Endothelial cell of umbilical vein (primary cell): ENCODE results near the gene ADCY2. TPM values are rescaled to one million over a fixed set of nuclear protein-coding genes. Genes with fewer than 3 reads are reported as not detected.

Source experiments
- BruUV-seq: library from RNA; stranded (reverse); fragments of 400-500 nt; replicated peaks from 2 replicates; lab custom pipeline; 2021; lab: Mats Ljungman, UMichigan
- CTCF ChIA-PET: fragments of 300-600, 350-600 bp; sonication (Branson Sonifier 250); formaldehyde crosslinking; loops from one replicate; lab custom pipeline; 2021; ENCODE audit warnings: antibody characterized with exemption, inconsistent platforms; lab: Charles Lee
- POLR2A ChIA-PET: fragments of 300-600, 350-600 bp; sonication (Branson Sonifier 250); formaldehyde crosslinking; loops from one replicate; lab custom pipeline; 2021; ENCODE audit warnings: antibody characterized with exemption, inconsistent platforms; lab: Charles Lee
- DNase-seq: peaks from one replicate; pipeline ENCODE4 v3.0.0-alpha.2; 2011; ENCODE audit warnings: low read depth, low spot score
- FAIRE-seq: peaks from 2 replicates; lab custom pipeline; 2011; peaks lifted over from hg19 to GRCh38; lab: Jason Lieb, UNC
- H2AFZ ChIP-seq: 2 replicates; pipeline ENCODE4 v1.6.0; 2012; ENCODE audit warnings: low read depth, low read length, control low read depth, inconsistent platforms
- H3K27ac ChIP-seq: 2 replicates; pipeline ENCODE4 v1.5.1; 2011; ENCODE audit warnings: low read depth, mild to moderate bottlenecking, control low read depth, low read length, moderate library complexity; ENCODE audit not compliant: insufficient read depth
- H3K27me3 ChIP-seq, 2 experiments: 2 replicates each; pipeline versions ENCODE4 v1.6.0 to v1.6.1; 2011; ENCODE audit warnings: low read length in 2 of 2, mixed read lengths in 1 of 2; ENCODE audit not compliant: control insufficient read depth in 2 of 2, insufficient read depth in 2 of 2
- H3K36me3 ChIP-seq, 2 experiments: 2 replicates in 1 of 2; 3 replicates in 1 of 2; pipeline ENCODE4 v1.5.1; 2011; ENCODE audit warnings: low read length in 2 of 2, mild to moderate bottlenecking in 1 of 2, moderate library complexity in 1 of 2; ENCODE audit not compliant: control insufficient read depth in 2 of 2, insufficient read depth in 2 of 2; ENCODE audit errors: extremely low read depth in 1 of 2
- H3K4me1 ChIP-seq: 3 replicates; pipeline ENCODE4 v1.5.1; 2011; ENCODE audit warnings: mild to moderate bottlenecking, low read length; ENCODE audit not compliant: control insufficient read depth, insufficient read depth; ENCODE audit errors: extremely low read depth
- H3K4me2 ChIP-seq: 2 replicates; pipeline ENCODE4 v1.6.1; 2011; ENCODE audit warnings: low read length, control low read depth, mixed read lengths; ENCODE audit not compliant: insufficient read depth
- H3K4me3 ChIP-seq, 3 experiments: fragments of 200-600 bp in 1 of 3; sonication (generic), shearing (Covaris generic) in 1 of 3; replicated peaks in 1 of 3; 2 replicates each; pipeline ENCODE4 v1.5.1; 2011 to 2016; ENCODE audit warnings: control low read depth in 3 of 3, low read length in 3 of 3, mild to moderate bottlenecking in 2 of 3, inconsistent platforms in 1 of 3, low read depth in 1 of 3, moderate library complexity in 1 of 3; ENCODE audit not compliant: insufficient read depth in 1 of 3
- H3K79me2 ChIP-seq: 2 replicates; pipeline ENCODE4 v1.6.0; 2012; ENCODE audit warnings: low read length, inconsistent platforms; ENCODE audit not compliant: control insufficient read depth, insufficient read depth
- H3K9ac ChIP-seq: replicated peaks from 2 replicates; pipeline ENCODE3; 2011; ENCODE audit warnings: low read length, control low read depth; ENCODE audit not compliant: insufficient read depth; ENCODE audit errors: extremely low read depth
- H3K9me1 ChIP-seq: replicated peaks from 3 replicates; pipeline ENCODE4 v1.6.0; 2011; ENCODE audit warnings: mild to moderate bottlenecking, low read length; ENCODE audit not compliant: control insufficient read depth, insufficient read depth; ENCODE audit errors: extremely low read depth
- H3K9me3 ChIP-seq: replicated peaks from 2 replicates; pipeline ENCODE4 v1.5.1; 2012; ENCODE audit warnings: low read length, inconsistent platforms; ENCODE audit not compliant: control insufficient read depth, insufficient read depth
- H4K20me1 ChIP-seq: replicated peaks from 2 replicates; pipeline ENCODE3; 2011; ENCODE audit warnings: mild to moderate bottlenecking, low read length; ENCODE audit not compliant: control insufficient read depth, insufficient read depth; ENCODE audit errors: extremely low read depth
- CTCF ChIP-seq, 2 donors: IDR thresholded peaks; 1 replicate in 1 of 2; 2 replicates in 1 of 2; pipeline ENCODE4 v1.5.1; 2011; ENCODE audit warnings: low read length in 2 of 2, mild to moderate bottlenecking in 2 of 2, moderate library complexity in 2 of 2, control low read depth in 1 of 2, inconsistent platforms in 1 of 2, low read depth in 1 of 2; ENCODE audit not compliant: insufficient read depth in 1 of 2; ENCODE audit errors: extremely low read depth in 1 of 2
- EZH2 ChIP-seq: IDR thresholded peaks from 2 replicates; pipeline ENCODE4 v1.6.1; 2012; ENCODE audit warnings: borderline replicate concordance, low read depth, mild to moderate bottlenecking, moderate library complexity, low read length, inconsistent platforms; ENCODE audit not compliant: severe bottlenecking
- FOS ChIP-seq: IDR thresholded peaks from 2 replicates; pipeline ENCODE4 v1.6.1; 2011; ENCODE audit warnings: mild to moderate bottlenecking, low read length, moderate library complexity, borderline replicate concordance; ENCODE audit not compliant: insufficient read depth
- GATA2 ChIP-seq: IDR thresholded peaks from 2 replicates; pipeline ENCODE4 v1.7.0; 2011; ENCODE audit warnings: low read depth, mild to moderate bottlenecking, moderate library complexity, mixed read lengths, low read length; ENCODE audit not compliant: insufficient read length, insufficient read depth
- JUN ChIP-seq: IDR thresholded peaks from 2 replicates; pipeline ENCODE4 v1.6.1; 2011; ENCODE audit warnings: borderline replicate concordance, low read depth; ENCODE audit not compliant: insufficient read length, insufficient read depth
- MYC ChIP-seq: IDR thresholded peaks from one replicate; pipeline ENCODE4 v1.6.1; 2011; ENCODE audit warnings: mild to moderate bottlenecking, low read depth, low read length
- POLR2A ChIP-seq: IDR thresholded peaks from 2 replicates; pipeline ENCODE4 v1.6.1; 2012; ENCODE audit warnings: low read depth, mild to moderate bottlenecking, control low read depth, low read length
- POLR2AphosphoS5 ChIP-seq: IDR thresholded peaks from 2 replicates; pipeline ENCODE4 v1.6.1; 2012; ENCODE audit warnings: low read depth, mild to moderate bottlenecking, control low read depth, low read length, moderate library complexity; ENCODE audit not compliant: insufficient read depth
- dilution Hi-C: fragments of 300-500 bp; cut with MboI; formaldehyde crosslinking; loops from one replicate; pipeline ENCODE4 v1.15.0; 2019; ENCODE audit warnings: low sequenced_read_pairs; ENCODE audit not compliant: extremely low pct_ligation_motif_present
- intact Hi-C: fragments of 100-400 bp; cut with micrococcal nuclease; formaldehyde crosslinking; loops from one replicate; pipeline ENCODE4 v1.10.0; 2022
- polyA plus RNA-seq, 4 experiments: library from polyadenylated mRNA; depleted of rRNA in 3 of 4; stranded (reverse) in 3 of 4; unstranded in 1 of 4; fragments of >200 nt; gene quantifications; 2 replicates each; pipeline versions ENCODE4 v1.2.1 to v1.2.3, GENCODE V29; 2011 to 2012; ENCODE audit warnings: missing spikeins in 1 of 4
- total RNA-seq: library from RNA; stranded (reverse); gene quantifications from 2 replicates; pipeline ENCODE4 v1.2.3, GENCODE V29; 2021
- TF ChIP-seq, protein P1 (sequence below): IDR thresholded peaks from 2 replicates; pipeline ENCODE4 v1.6.1; 2011; ENCODE audit not compliant: insufficient read depth, insufficient read length

The ADCY2 gene
- total and polyA plus RNA-seq, 2 donors (not counting 3 experiments of a cell fraction or from before 2014, with no cell fraction given) = under 0.01 TPM; not detected in 1

GRCh38 chr5:7394889-7395431 is 978 bp upstream of the ADCY2 start:
- Histone ChIP-seq H2AFZ (no peak overlapping the region), H3K79me2 (no peaks in the 10 kb centered on the region), H3K4me1 (no peaks in the 10 kb centered on the region), H3K9me1 (no peaks in the 10 kb centered on the region), H3K4me3 (no peak overlapping the region), H3K27ac (no peak overlapping the region), H3K9me3 (no peaks in the 10 kb centered on the region), H3K27me3 (peaks cover 6 to 12% of the 10 kb centered on the region in 2 experiments), H4K20me1 (no peaks in the 10 kb centered on the region), H3K4me2 (no peak overlapping the region), H3K36me3 (no peaks in the 10 kb centered on the region), H3K9ac (no peak overlapping the region)
- FAIRE-seq = no peak
- dilution Hi-C loops = no loop called here
- no TSS peak for BruUV-seq
- TF ChIP-seq, protein P1, sequence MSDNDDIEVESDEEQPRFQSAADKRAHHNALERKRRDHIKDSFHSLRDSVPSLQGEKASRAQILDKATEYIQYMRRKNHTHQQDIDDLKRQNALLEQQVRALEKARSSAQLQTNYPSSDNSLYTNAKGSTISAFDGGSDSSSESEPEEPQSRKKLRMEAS = no peak
- TF ChIP-seq JUN (no peak), CTCF (IDR thresholded peaks at IDR 0.05; ENCODE audit: extremely low read depth in 1 of 2, insufficient read depth in 1 of 2, low read depth in 1 of 2, low read length in 2 of 2) (no peak), FOS (no peak), POLR2A (no peak), GATA2 (no peak), MYC (no peak), EZH2 (no peak), POLR2AphosphoS5 (no peak)
- CTCF ChIA-PET = no interaction called here
- intact Hi-C loops = no loop called here
- POLR2A ChIA-PET = no interaction called here
- no peak for DNase-seq
